Measurements from ENCODE around the gene RHBDD1. TPM values are rescaled to one million over a fixed set of nuclear protein-coding genes. Genes with fewer than 3 reads are reported as not detected.

Gene RHBDD1
- total and polyA plus RNA-seq, 7 donors: 1.8 to 28.0 (median 17.5) TPM

DNA sequence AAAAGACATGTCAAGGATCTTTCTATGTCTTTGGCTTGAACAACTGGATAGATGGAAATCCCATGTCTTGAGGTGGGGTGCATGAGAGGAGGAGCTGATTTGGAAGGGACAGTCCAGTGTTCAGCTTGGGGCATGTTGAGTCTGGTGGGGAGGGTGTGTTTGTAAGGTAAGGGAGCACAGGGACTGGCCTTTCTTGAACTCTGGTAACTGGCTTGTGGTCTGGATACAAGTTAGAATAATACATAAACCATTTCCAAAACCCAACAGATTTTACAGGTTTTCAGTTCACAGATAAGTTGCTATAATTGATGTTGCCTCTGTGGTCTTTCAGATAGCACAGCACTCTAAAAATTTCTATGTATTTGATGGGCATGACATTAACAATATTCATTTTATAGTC lies 24.2 kb downstream of the RHBDD1 start:
- DNase-seq: no peak
- Histone ChIP-seq H3K4me3 (no peak overlapping the region), H3K36me3 (peaks cover 0 to 6% (median 3%) of the 10 kb centered on the region in 4 donors), H3K4me1 (peaks cover 0 to 9% (median 0%) of the 10 kb centered on the region in 4 donors), H3K27ac (no peak overlapping the region), H3K9me3 (no peaks in the 10 kb centered on the region), H3K27me3 (no peaks in the 10 kb centered on the region)
- no peak for TF ChIP-seq CTCF (IDR thresholded peaks at IDR 0.05)
- TF ChIP-seq POLR2A (IDR thresholded peaks at IDR 0.05): no peak
- TF ChIP-seq POLR2AphosphoS5 (IDR thresholded peaks at IDR 0.05): no peak
- no peak for TF ChIP-seq EP300 (IDR thresholded peaks at IDR 0.05)
- intact Hi-C loops (cut with DNase I): no loop called here

DNA sequence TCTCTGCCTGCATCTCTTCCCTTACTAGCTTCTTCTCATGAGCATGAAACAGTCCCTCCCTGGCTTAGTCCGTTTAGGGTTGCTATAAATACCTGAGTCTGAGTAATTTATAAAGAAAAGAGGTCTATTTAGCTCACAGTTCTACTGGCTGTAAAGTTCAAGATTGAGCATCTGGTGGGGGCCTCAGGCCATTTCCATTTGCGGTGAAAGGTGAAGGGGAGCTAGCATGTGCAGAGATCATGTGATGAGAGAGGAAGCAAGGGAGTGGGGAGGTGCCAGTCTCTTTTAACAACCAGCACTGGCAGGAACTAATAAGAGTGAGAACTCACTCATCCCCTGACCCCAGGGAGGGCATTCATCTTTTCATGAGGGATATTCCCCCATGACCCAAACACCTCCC lies 26.8 kb downstream of the RHBDD1 start:
- H3K9me3 ChIP-seq: no peaks in the 10 kb centered on the region
- no peak overlapping the region for H3K27ac ChIP-seq
- WGBS, 2 donors: 44 to 63% methylated on average over 2 of the region's 2 CpGs
- H3K4me3 ChIP-seq: no peak overlapping the region
- no peaks in the 10 kb centered on the region for H3K27me3 ChIP-seq
- TF ChIP-seq POLR2A (IDR thresholded peaks at IDR 0.05) (no peak), CTCF (IDR thresholded peaks at IDR 0.05) (no peak), POLR2AphosphoS5 (IDR thresholded peaks at IDR 0.05) (no peak), EP300 (IDR thresholded peaks at IDR 0.05) (no peak)
- intact Hi-C loops (cut with DNase I): no loop called here
- peaks cover 0 to 9% (median 0%) of the 10 kb centered on the region in 4 donors for H3K4me1 ChIP-seq
- DNase-seq: no peak
- H3K36me3 ChIP-seq: peaks cover 0 to 19% (median 8%) of the 10 kb centered on the region in 4 donors

GRCh38 chr2:226865273-226865672 lies 29.4 kb downstream of the RHBDD1 start:
- H3K9me3 ChIP-seq: no peaks in the 10 kb centered on the region
- H3K4me1 ChIP-seq: peaks cover 0 to 9% (median 0%) of the 10 kb centered on the region in 4 donors
- intact Hi-C loops (cut with DNase I): no loop called here
- H3K36me3 ChIP-seq: peaks cover 0 to 34% (median 8%) of the 10 kb centered on the region in 4 donors
- no peak for TF ChIP-seq POLR2AphosphoS5 (IDR thresholded peaks at IDR 0.05)
- TF ChIP-seq EP300 (IDR thresholded peaks at IDR 0.05): no peak
- no peak for TF ChIP-seq POLR2A (IDR thresholded peaks at IDR 0.05)
- TF ChIP-seq CTCF (IDR thresholded peaks at IDR 0.05): no peak
- H3K27ac ChIP-seq: no peak overlapping the region
- no peak for DNase-seq
- no peaks in the 10 kb centered on the region for H3K27me3 ChIP-seq
- no peak overlapping the region for H3K4me3 ChIP-seq
- 92 to 99% methylated on average over 1 of the region's 1 CpG for WGBS, 2 donors

DNA sequence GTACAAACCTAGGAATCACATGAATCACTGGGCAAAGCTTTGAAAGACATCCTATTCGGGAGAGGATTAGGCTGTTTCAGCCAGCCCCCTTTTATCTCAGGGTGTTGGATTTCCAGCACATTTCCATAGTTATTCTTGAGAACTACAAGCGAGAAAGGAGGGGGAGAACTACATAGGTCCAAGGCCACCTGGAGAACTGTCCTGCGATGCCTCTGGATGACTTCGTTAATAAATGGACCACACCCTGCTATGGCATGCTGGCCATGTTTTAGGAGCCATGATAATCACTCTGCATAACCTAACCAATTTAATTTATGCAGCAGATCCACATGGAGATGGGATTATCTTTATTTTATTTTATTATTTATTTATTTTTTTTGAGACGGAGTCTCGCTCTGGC lies 29.9 kb downstream of the RHBDD1 start:
- no peak for DNase-seq
- Histone ChIP-seq H3K27ac (no peak overlapping the region), H3K27me3 (no peaks in the 10 kb centered on the region), H3K4me3 (no peak overlapping the region), H3K9me3 (no peaks in the 10 kb centered on the region), H3K4me1 (peaks cover 0 to 9% (median 0%) of the 10 kb centered on the region in 4 donors), H3K36me3 (peaks cover 0 to 34% (median 8%) of the 10 kb centered on the region in 4 donors)
- 96% methylated on average over 6 of the region's 6 CpGs for WGBS, 2 donors
- intact Hi-C loops (cut with DNase I): no loop called here
- no peak for TF ChIP-seq EP300 (IDR thresholded peaks at IDR 0.05)
- TF ChIP-seq CTCF (IDR thresholded peaks at IDR 0.05): no peak
- TF ChIP-seq POLR2A (IDR thresholded peaks at IDR 0.05): no peak
- TF ChIP-seq POLR2AphosphoS5 (IDR thresholded peaks at IDR 0.05): no peak
